K562 treated with DMSO at 1 percent for 48 hours (cell line): ENCODE results near the gene INCA1. TPM values are rescaled to one million over a fixed set of nuclear protein-coding genes. Genes with fewer than 3 reads are reported as not detected.

ENCODE experiments used
- total RNA-seq: library from RNA; unstranded; fragments of 300-600 nt; gene quantifications from 2 replicates; pipeline ENCODE4 v1.2.3, GENCODE V29; 2022; ENCODE audit warnings: low replicate concordance; ENCODE audit errors: extremely low read depth

The INCA1 gene, protein sequence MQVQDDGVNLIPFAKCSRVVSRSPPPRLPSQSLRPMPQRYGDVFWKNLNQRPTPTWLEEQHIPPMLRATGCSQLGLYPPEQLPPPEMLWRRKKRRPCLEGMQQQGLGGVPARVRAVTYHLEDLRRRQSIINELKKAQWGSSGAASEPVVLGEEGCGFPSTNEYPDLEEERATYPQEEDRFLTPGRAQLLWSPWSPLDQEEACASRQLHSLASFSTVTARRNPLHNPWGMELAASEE
- not detected in 2 replicates for total RNA-seq

GRCh38 chr17:4997302-4998026 lies at the start of gene INCA1, which contains the start of gene KIF1C:
TSS of gene INCA1 (minus strand) at chr17:4997522. CDS start at chr17:4994437, 3,085 bp downstream.
TSS of gene KIF1C (plus strand) at chr17:4997950. CDS start at chr17:5000247, 2,297 bp downstream.

GRCh38 chr17:5035315-5035714 lies 38.0 kb upstream of the INCA1 start, which contains the start of gene SLC52A1:
TSS of gene SLC52A1 (minus strand) at chr17:5035426. CDS start at chr17:5034606, 820 bp downstream.

DNA sequence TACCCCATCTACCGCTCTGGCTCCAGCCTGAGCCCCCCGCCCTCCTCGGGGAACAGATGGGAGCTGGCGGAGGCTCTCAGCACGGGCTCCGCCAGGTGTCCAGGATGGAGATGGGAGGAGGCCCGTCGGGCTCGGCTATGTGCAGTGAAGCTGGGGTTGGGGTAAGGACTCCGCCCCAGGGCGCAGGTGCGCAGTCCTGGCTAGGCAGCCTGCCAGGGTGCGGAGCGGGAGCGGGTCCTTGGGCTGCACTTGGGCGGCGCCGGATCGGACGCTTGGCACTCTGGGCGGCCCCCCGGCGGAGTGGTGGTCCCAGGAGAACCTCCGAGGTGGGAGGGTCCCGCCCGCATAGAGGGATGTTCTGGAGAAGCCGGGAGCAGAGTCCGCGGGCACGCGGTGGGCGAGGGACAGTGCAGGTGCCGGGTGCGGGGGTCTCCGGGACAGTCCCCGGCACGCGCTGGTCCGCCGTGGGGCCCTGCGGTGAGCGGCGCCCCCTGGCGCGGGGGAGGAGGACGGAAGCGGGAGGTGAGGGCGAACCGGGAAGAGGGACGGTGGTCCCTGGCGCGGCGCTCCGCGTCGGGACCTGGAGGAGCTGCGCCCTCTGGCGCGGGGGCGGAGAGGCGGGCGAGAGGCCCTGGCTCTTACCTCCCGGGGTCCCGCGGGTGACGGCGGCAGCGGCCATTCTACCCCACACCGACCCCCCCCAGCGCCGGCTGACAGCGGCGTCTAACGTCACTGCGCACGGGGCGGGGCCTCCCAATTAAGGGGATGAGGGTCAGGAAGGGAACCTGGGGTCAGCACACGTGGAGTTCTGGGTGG lies 10.2 kb downstream of the INCA1 start, which contains the start of gene CAMTA2:
TSS of gene CAMTA2 (minus strand) at position 725 of the 816 bp plus-strand sequence. CDS start 1,453 bp downstream, outside the sequence.

GRCh38 chr17:4967539-4968485 lies 29.5 kb downstream of the INCA1 start, which contains the start of gene SPAG7:
TSS of gene SPAG7 (minus strand) at chr17:4967817. CDS start at chr17:4967804, 13 bp downstream.

GRCh38 chr17:4950746-4951204 lies 46.5 kb downstream of the INCA1 start, which contains the start of gene ENO3:
TSS of gene ENO3 (plus strand) at chr17:4951119. CDS start at chr17:4951830, 711 bp downstream.

DNA sequence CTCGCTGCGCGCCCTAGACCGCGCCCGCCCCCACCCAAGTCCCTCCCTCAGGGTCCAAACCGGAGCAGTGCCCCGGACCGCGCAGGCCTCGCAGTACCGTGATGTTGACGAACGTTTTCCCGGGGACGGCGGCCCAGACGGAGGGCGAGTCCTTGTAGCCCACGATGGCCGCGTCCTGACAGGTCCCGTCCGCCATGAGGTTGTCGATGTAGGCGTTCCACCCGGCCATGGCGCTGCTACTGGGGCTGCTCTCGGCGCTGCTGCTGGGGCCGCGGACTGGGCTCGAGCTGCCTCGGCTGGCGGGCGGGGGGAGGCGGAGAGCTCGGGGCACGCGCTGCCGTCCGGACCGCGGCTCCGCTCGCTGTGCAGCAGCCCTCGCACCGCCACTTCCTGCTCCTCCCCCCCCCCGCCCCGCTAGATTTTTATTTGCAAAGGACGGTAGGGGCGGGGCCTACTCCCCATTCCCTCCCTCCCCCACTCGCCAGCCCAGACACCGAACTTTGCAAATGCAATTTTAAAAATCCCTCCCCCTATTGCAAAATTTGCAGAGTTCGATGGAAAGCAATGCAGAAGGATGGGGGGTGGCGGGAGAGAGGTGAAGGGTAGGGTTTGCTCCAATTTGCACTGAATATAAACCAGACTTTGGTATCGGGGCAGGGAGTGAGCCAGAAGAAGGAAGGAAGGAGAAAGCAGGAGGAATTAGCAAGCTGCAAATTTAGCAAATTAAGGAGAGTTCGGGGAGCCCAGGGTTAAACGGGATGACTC lies 49.0 kb downstream of the INCA1 start, which contains the start of gene PFN1:
TSS of gene PFN1 (minus strand) at position 365 of the 765 bp plus-strand sequence. CDS start at position 229, 136 bp downstream.

DNA sequence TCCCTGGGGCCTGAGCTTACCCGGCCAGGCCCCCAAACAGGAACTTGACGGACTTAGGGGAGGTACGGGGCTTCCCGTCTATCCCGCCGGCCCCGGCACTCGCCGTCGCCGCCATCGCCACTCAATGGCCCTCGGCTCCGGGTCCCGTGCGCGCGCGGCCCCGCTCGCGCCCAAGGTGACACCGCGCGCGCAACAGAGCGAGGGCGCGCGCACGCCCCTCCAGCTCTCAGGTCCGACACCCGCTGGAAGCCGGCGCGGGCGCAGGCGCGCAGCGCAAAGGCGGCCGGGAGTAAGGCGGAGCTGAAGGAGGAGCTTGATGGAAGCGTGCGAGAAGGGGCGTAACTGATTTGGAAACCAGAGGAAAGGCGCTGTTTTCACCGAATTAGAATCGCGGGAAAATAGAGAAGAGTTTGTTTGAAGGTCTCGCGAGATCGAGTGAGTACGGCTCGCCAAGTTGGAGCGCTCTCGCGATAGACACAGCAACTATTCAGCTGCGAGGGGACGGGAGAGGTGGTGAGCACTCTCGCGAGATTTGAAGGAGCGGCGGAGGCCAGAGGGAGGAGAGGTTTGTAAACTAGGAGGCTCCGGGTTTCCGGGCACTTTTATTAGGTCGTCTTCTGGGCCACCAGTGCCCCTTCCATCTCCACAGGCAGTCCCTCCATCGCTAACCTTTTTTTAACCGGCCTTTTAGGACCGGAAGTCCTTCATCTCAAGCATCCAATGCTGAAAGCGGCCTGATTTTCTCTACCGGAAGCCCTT lies 57.3 kb downstream of the INCA1 start, which contains the start of the genes RNF167 and SLC25A11:
TSS of gene RNF167 (plus strand) at position 473 of the 759 bp plus-strand sequence. CDS start 642 bp downstream, outside the sequence.
TSS of gene SLC25A11 (minus strand) at position 251 of the 759 bp plus-strand sequence. CDS start at position 115, 136 bp downstream.

Other genes with a start within 250 kb of the INCA1 start
- gene TM4SF5, start 225.6 kb downstream of the INCA1 start, total RNA-seq = not detected in 2 replicates
- not detected in 2 replicates for gene VMO1, start 211.2 kb downstream of the INCA1 start, total RNA-seq
- gene GLTPD2, start 208.6 kb downstream of the INCA1 start, total RNA-seq = not detected in 2 replicates
- not detected in 2 replicates for gene PSMB6, start 201.4 kb downstream of the INCA1 start, total RNA-seq
- not detected in 2 replicates for gene PLD2, start 190.4 kb downstream of the INCA1 start, total RNA-seq
- not detected in 2 replicates for gene MINK1, start 164.2 kb downstream of the INCA1 start, total RNA-seq
- gene C17orf107, start 98.0 kb downstream of the INCA1 start, total RNA-seq = not detected in 2 replicates
- not detected in 2 replicates for gene CHRNE, start 94.4 kb downstream of the INCA1 start, total RNA-seq
- gene GP1BA, start 65.2 kb downstream of the INCA1 start, total RNA-seq = not detected in 2 replicates
- not detected in 2 replicates for gene SLC25A11, start 57.5 kb downstream of the INCA1 start, total RNA-seq
- gene RNF167, start 57.3 kb downstream of the INCA1 start, total RNA-seq = not detected in 2 replicates
- not detected in 2 replicates for gene PFN1, start 49.0 kb downstream of the INCA1 start, total RNA-seq
- gene ENO3, start 46.4 kb downstream of the INCA1 start, total RNA-seq = not detected in 2 replicates
- not detected in 2 replicates for gene SPAG7, start 29.7 kb downstream of the INCA1 start, total RNA-seq
- not detected in 2 replicates for gene CAMTA2, start 9.8 kb downstream of the INCA1 start, total RNA-seq
- gene KIF1C, start 428 bp upstream of the INCA1 start, total RNA-seq = not detected in 2 replicates
- not detected in 2 replicates for gene SLC52A1, start 37.9 kb upstream of the INCA1 start, total RNA-seq
- not detected in 2 replicates for gene ZFP3, start 80.9 kb upstream of the INCA1 start, total RNA-seq
- gene ZNF232, start 114.4 kb upstream of the INCA1 start, total RNA-seq = not detected in 2 replicates
- gene USP6, start 118.5 kb upstream of the INCA1 start, total RNA-seq = not detected in 2 replicates
- not detected in 2 replicates for gene ZNF594, start 194.3 kb upstream of the INCA1 start, total RNA-seq
- gene SCIMP, start 237.3 kb upstream of the INCA1 start, total RNA-seq = not detected in 2 replicates